HG03095 (cell line): ENCODE results near the gene TAF9.
"Not testable (repeated sequence)": the region's sequence is repeated elsewhere in the genome, so short reads cannot be mapped to it uniquely, and the experiment has no call there.

ENCODE experiments used
- ATAC-seq: cut with Tn5 transposase; IDR thresholded peaks from one replicate; pipeline ENCODE4 v1.9.1; 2021; ENCODE audit warnings: moderate library complexity; ENCODE audit not compliant: unreplicated experiment

TAF9 gene, protein sequence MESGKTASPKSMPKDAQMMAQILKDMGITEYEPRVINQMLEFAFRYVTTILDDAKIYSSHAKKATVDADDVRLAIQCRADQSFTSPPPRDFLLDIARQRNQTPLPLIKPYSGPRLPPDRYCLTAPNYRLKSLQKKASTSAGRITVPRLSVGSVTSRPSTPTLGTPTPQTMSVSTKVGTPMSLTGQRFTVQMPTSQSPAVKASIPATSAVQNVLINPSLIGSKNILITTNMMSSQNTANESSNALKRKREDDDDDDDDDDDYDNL

DNA sequence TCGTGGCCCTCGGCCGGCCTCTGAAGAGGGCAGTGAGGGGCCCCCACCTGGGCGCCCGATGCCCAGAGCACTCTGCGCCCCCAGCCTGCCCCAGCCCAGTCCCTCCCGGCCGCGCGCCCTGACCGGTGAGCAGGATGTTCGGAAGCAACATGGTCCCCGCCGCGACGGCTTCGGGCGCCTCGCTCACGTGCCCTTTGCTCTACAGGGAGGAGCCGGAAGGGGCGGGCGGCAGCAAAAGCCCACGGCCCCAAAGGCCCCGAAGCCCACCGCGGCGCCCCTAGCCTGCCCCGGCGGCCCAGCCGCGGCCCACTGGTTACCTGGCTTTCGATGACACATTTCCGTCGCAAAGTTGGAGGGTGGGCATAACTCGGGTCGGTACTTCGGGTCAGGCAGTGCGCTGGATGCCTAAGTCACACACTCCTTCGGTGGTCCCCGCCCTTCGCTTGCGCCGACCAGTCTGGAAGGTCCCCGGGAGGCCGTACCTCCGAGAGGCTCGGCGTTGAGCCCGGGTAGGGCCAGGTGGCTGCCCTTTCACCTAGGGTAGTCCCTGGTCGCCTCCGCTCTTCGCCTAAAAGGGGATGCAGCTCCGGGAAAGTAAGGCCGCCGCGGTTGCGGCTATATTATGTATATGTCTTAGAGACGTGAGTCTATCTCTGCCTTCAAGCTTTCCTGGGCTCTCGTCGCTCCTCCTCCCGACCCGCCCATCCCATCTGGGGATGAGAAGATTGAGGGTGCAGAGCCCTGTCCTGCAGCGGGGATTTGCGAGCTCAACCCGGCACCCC is at the start of gene TAF9, which contains the start of the genes AK6 and RAD17:
TAF9 (minus strand) TSS at position 181 of the 782 bp plus-strand sequence. CDS start 3,783 bp downstream, outside the sequence.
AK6 (minus strand) TSS at position 181 of the 782 bp plus-strand sequence; CDS start at position 151, 30 bp downstream.
RAD17 (plus strand) TSS at position 479 of the 782 bp plus-strand sequence. CDS start 2,391 bp downstream, outside the sequence.
- ATAC-seq = peak; percentile 84

DNA sequence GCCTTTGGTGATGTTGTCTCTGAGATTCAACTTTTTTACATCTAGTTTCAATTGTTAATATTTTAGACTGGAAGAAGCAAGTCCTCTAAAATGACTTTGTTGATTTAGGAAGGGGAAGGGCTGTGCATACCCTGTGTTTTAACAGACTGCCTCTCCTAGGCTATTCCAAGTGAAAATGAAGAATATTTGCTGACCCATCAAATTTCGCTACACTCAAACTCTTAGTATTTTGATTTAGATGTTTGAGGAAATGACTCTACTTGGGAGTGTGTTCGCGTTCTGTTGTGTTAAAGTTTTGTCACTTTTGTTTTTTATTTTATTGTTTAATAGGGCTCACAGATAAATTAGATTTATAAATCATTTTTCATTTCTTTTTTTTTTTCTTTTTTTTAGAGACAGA is 49.2 kb upstream of the TAF9 start:
- no peak for ATAC-seq

DNA sequence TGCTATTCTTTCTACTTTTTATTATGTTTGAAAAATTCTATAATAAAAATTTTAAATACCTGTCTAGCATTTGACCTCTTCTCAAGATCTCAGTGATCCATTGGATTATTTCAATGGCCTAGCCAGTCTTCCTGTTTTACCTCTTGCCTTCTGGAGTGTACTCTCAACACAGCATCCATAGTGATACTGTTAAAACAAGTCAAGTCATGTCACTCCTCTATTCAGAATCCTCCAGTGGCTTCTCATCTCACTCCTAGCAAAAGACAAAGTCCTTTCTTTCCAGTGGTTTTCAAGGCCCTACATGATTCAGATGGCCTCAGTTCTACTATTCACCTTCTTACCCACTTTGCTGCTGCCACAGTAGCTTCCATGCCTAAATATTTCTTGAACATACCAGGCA is 47.4 kb upstream of the TAF9 start:
- no peak for ATAC-seq

DNA sequence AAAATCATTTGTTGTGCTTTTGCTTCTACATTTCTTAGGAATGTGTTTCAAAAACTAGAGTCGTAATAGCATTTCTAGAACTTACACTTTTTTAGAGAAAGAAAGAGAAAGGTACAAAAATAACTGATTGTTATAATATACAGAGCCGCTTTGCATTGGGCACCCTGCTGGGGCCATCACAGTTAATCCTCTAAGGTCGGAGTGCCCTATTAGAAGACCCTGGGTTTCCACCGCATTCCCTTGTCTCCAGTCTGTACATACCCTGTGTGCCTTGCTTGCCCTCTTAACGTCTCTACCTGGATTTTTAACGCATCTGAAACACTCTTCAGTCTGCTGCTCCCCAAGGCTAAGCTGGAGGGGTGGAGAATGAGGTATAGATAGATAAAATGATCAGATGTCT is 46.9 kb upstream of the TAF9 start:
- no peak for ATAC-seq

DNA sequence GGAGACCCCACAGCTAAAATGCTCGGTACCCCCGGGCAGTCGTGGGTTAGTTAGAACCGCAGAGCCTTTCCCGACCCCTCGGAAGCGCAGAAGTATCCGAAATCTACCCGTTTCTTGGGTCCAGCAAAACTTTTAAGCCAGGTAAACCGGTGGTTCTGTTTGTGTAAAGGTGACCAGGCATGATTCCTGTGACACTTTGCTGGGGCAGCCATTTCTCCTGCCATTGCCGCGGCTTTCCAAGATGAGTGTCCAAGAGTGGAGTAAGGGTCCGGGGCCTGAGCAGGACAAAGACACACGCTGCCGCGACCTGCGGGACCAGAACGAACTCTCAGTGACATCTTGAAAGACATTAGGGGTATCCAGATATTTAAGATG is 46.3 kb upstream of the TAF9 start:
- no peak for ATAC-seq

DNA sequence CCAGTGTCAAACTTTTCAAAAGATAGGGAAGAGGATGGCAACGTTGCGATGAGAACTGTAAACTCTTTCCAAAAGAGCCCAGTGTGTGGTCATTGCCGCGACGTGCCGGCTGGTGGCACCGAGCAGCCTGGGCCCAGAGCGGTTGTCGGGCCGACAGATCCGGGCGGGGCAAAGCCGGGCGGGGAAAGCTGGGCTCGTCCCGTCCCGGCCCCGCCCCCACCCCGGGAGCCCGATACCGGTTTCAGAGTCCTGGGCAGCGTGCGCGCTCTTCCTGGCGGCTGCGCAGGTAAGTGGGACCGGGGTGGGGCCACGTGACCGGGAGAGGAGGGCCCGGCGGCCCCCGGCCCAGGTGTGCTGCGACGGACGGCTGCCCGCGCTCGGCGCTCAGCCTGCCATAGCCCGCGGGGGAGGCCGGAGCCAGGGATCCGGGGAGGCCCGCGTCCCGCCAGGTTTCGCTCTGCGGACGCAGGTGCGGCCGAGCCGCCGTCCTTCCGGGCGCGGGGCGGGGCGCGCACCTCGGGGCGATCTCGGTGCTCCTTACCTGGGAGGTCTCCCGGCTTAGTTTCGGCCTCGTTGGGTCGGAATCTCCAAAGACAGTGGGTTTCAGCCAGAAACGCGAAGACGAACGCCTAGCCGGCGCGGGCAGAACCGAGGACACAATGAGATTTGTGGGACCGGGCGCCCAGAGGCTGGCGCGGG is 45.7 kb upstream of the TAF9 start, which contains the start of gene MARVELD2:
MARVELD2 (plus strand) TSS at position 232 of the 699 bp plus-strand sequence. CDS start 4,270 bp downstream, outside the sequence.
- ATAC-seq = peak; percentile 71

DNA sequence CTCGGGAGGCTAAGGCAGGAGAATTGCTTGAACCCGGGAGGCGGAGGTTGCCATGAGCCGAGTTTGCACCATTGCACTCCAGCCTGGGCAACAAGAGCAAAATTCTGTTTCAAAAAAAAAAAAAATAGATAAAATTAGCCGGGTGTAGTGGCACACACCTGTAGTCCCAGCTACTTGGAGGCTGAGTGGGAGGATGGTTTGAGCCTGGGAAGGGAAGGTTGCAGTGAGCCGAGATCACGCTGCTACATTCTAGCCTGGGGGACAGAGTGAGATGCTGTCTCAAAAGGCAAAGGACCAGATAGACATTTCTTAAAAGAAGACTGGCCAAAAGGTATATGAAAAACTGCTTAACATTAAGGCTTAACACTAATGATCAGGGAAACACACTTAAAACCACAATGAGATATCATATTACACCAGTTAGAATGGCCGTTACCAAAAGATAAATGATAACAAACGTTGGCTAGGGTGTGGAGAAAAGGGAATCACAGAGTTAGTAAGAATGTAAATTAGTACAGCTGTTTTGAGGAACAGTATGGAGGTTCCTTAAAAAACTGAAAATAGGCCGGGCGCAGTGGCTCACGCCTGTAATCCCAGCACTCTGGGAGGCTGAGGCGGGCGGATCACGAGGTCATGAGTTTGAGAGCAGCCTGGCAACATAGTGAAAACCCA is 35.5 kb upstream of the TAF9 start:
- no peak for ATAC-seq

DNA sequence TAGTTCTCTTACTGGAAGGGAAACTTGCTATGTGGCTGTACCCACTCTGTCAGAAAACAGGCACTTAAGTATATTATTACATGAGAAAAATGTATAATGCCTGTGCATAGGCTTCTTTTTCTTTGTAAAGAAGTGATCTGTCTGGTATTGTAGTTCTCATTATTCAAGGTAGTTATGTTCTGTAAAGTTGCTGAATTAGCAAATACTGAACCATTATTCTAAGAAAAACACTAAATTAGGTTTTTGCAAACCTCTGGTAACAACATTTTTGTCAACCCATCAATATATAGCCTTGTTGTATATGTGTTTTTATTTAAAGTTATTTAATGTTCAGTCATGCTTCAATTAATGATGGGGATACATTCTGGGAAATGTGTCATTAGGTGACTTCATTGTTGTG is 9.1 kb upstream of the TAF9 start:
- no peak for ATAC-seq

DNA sequence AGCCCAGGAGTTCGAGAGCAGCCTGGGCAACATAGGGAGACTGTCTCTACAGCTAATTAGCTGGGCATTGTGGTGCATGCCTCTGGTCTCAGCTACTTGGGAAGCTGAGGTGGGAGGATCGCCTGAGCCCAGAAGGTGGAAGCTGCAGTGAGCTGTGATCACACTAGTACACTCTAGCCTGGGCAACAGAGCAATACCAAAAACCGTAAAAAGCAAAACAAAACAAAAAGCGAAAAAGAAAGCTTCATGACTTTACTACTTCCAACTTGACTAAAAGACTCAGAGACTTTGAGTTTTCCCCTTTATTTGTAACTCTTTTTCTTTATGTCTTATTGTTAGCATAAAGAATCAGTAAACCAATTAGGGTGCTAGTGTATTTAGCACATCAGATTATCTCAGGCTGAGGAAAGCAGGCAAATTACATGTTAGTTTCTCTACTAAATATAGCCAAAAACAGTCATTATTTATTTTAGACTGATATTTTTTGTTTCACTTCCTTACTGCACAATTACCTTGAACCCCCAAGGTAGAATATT is 5.7 kb upstream of the TAF9 start:
- peak; percentile 57 for ATAC-seq

DNA sequence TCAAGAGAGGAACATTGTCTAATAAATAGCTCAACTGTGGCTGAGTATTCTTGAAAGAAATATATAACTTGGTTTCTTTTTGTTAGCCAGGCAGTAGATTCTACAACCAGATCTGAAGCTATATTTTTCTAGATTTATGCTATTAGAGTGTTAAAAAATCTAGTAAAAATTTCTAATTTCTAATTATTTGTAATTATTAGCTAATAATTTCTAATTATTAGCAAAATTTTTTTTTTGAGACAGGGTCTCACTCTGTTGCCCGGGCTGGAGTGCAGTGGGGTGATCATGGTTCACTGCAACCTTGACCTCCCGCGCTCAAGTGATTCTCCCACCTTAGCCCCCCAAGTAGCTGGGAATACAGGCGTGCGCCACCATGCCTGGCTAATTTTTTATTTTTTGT is 3.1 kb upstream of the TAF9 start:
- ATAC-seq = no peak

DNA sequence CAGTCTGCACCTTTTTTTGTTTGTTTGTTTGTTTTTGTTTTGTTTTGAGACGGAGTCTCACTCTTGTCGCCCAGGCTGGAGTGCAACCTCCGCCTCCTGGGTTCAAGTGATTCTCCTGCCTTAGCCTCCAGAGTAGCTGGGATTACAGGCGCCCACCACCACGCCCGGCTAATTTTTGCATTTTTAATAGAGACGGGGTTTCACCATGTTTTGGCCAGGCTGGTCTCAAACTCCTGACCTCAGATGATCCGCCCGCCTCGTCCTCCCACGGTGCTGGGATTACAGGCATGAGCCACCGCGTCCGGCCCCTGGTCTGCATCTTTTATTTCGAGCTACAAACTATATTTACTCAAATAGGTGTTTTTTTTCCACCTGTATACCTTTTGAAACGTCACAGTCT is 1.0 kb upstream of the TAF9 start:
- not testable (repeated sequence) for ATAC-seq

DNA sequence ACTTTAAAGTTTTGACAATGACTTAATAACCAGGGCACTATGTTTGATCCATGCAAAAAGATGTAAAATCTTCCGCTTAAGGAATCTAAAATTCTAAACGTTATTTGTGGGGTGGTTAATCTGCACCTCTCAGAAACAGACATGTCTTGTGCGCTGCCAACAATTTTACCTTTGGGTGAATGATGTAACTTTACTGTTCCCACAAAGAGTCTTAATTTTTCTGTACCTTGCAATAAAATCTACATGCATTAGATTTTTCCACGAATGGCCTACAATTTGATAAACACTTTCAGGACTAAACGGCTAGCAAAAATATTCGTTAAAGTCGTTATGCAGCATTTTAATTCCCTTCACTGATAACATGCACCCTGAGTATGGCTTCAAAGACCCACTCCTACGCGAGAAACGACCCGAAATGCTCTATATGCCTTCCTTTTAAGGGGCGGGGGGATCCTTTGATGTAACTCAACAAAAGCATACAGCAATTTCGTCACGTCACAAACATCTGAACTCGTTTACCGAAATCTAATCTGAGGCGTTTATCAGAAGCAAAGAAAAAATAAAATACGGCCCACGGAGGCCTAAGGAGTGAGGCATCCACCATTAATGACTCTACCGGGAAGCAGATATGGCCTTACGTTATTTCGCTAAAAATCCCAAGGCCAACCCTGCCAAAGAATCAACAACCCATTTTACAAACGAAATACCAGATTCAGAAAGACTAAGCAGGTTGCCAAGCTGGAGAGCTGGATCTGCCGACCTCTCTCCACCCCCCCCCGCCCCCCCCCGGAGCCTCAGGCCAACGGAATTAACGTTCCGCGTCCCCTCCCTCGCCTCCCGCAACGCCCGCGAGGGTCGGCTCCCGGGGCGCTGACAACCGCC is 621 bp downstream of the TAF9 start:
- ATAC-seq = peak; percentile 18

DNA sequence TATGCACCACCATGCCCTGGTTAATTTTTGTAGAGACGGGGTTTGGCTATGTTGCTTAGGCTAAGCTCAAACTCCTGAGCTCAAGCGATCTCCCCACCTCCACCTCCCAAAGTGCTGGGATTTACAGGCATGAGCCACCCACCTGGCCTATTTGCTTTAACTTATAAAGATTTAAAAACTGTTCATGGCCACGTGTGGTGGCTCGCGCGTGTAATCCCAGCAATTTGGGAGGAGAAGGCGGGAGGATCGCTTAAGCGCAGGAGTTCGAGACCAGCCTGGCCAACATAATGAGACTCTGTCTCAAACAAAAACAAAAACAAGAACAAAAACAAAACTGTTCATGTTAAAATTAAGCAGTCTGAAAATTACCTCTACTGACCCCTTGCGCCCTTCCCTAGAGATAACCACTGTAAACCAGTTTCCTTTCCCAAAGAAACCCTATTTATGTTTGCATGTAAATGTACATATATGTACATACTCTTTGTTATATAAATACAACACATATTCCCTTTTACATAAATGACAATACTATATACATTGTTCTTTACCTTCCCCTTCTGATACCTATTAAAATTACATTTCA is 1.5 kb downstream of the TAF9 start:
- ATAC-seq = no peak

DNA sequence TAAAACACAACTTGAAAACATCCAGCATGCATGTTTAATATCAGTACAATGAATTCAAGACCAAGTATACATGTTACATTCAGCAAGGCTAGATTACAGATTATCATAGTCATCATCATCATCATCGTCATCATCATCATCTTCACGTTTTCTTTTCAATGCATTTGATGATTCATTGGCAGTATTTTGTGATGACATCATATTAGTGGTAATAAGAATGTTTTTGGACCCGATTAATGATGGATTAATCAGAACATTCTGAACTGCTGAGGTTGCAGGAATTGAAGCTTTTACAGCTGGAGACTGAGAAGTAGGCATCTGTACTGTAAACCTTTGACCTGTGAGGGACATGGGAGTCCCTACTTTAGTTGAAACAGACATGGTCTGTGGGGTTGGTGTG is 4.5 kb downstream of the TAF9 start:
- no peak for ATAC-seq

DNA sequence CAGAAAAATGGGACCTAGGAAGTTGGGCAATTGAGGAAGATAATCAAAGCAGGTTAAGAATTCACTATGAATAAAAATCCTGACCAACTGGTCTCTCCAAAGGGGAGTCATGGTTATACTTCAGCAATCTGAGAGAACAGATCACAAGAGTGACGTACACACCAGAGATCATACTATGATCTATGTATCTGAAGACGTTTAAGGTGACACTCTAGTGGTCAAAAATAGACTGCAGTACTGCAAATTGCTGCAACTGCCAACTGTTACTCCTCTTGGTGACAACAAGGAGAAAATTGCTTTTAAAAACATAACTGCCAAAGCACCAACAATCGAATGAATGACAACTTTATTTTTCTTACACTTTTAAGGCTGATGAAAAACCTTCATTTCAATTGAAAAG is 4.9 kb downstream of the TAF9 start:
- no peak for ATAC-seq

DNA sequence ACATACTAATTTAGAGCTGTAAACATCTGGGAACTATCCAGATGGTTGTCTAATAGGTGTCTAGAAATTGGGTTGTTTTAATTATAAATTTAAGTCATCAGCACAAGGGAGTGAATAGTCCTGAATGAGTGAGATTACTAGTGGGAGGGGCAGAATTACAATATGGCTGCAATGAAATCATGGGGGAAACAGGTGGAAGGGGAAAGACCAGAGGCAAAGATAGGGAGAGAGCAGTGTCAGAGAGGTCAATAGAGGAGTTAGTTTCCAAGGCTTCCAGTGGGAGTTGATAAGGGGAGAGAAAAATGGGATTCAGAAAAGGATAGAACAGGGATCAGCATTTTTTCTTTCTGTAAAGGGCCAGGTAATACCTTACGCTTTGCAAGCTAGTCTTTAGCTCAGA is 8.9 kb downstream of the TAF9 start:
- ATAC-seq = no peak

DNA sequence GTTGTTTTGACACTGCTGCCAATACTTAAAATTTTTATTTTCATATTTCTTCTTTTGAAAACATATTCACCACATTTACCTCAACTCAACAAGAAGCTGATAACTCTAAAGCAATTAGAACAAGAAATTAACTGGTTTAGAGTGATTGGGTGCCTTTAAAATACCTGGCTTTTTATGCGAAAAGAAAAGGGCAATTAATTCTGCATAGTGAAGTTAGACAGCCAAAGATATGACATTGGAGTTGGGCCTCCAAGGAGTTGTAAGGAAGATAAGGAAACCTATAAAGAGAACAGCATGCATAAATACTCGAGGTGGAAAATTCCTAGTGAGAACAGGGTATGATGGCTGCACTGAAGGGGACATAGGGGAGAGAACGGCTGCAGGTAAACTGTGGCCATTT is 9.6 kb downstream of the TAF9 start:
- ATAC-seq = no peak

DNA sequence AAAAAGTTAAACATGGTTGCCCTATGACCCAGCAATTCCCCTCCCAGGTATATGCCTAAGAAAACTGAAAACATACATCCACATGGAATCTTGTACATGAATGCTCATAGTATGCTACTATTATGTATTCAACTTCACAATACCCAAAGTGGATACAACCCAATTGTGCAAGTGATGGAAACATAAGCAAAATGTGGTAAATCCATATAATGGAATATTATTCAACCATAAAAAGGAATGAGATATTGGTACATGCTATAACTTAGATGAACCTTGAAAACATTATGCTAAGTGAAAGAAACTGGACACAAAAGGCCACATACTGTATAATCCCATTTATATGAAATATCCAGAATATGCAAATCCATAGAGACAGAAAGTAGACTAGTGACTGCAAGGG is 18.7 kb downstream of the TAF9 start:
- ATAC-seq = no peak

DNA sequence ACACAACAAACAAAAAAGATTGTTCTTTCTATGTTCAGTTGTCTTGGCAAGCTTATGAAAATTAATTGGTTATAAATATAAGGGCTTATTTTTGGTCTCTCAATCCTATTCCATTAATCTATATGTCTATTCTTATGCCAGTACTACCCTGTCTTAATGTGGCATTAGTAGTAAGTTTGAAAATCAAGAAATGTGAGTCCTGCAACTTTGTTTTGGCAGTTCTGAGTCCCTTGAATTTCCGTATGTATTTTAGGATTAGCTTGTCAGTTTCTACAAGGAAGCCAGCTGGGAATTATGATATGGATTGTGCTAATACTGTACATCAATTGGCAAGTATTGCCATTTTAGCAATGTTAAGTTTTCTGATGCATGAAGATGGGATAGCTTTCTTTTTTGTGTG is 26.2 kb downstream of the TAF9 start:
- no peak for ATAC-seq
